Neural progenitor cell (in vitro differentiated cells): ENCODE measurements around the gene IL22RA2. TPM values are rescaled to one million over a fixed set of nuclear protein-coding genes. Genes with fewer than 3 reads are reported as not detected.

Experiments
- DNase-seq: peaks from one replicate; pipeline ENCODE4 v3.0.0-alpha.2; 2016; ENCODE audit warnings: low spot score
- H2AFZ ChIP-seq: fragments of 200-600 bp; sonication (generic); replicated peaks from 2 replicates; pipeline ENCODE4 v1.6.1; 2016; ENCODE audit warnings: antibody characterized with exemption
- H3F3A ChIP-seq: fragments of 200-600 bp; sonication (generic); 2 replicates; pipeline ENCODE4 v1.6.1; 2016; ENCODE audit warnings: antibody characterized with exemption, low read depth
- H3K27ac ChIP-seq: fragments of 200-600 bp; sonication (generic); 2 replicates; pipeline ENCODE4 v1.5.1; 2016; ENCODE audit warnings: mild to moderate bottlenecking
- H3K27me3 ChIP-seq: fragments of 200-600 bp; sonication (generic); 2 replicates; pipeline ENCODE4 v1.6.1; 2016; ENCODE audit warnings: mild to moderate bottlenecking, moderate library complexity
- H3K36me3 ChIP-seq: fragments of 200-600 bp; sonication (generic); 2 replicates; pipeline ENCODE4 v1.5.1; 2016
- H3K4me1 ChIP-seq: fragments of 200-600 bp; sonication (generic); 2 replicates; pipeline ENCODE4 v1.6.1; 2016; ENCODE audit warnings: mixed run types
- H3K4me2 ChIP-seq: fragments of 200-600 bp; sonication (generic); 2 replicates; pipeline ENCODE4 v1.6.1; 2016
- H3K4me3 ChIP-seq: fragments of 200-600 bp; sonication (generic); 2 replicates; pipeline ENCODE4 v1.5.1; 2016
- H3K79me2 ChIP-seq: fragments of 200-600 bp; sonication (generic); 2 replicates; pipeline ENCODE4 v1.6.1; 2016; ENCODE audit warnings: low read depth
- H3K9ac ChIP-seq: fragments of 200-600 bp; sonication (generic); 2 replicates; pipeline ENCODE4 v1.6.1; 2016
- H3K9me3 ChIP-seq: fragments of 200-600 bp; sonication (generic); 2 replicates; pipeline ENCODE4 v1.5.1; 2016; ENCODE audit warnings: low read depth
- H4K20me1 ChIP-seq: fragments of 200-600 bp; sonication (generic); 2 replicates; pipeline ENCODE4 v1.6.1; 2016; ENCODE audit warnings: low read depth
- H3K27ac Mint-ChIP-seq: 3 replicates; pipeline ENCODE4 v1.8.0; 2021; ENCODE audit warnings: mixed read lengths
- H3K27me3 Mint-ChIP-seq: 2 replicates; pipeline ENCODE4 v1.8.0; 2022; ENCODE audit warnings: low read depth, mild to moderate bottlenecking, inconsistent platforms, moderate library complexity, mixed read lengths; ENCODE audit not compliant: insufficient read depth
- H3K36me3 Mint-ChIP-seq: 3 replicates; pipeline ENCODE4 v1.8.0; 2021; ENCODE audit warnings: mixed read lengths
- H3K4me1 Mint-ChIP-seq: 3 replicates; pipeline ENCODE4 v1.8.0; 2021; ENCODE audit warnings: mixed read lengths
- H3K4me3 Mint-ChIP-seq: 3 replicates; pipeline ENCODE4 v1.8.0; 2021; ENCODE audit warnings: mild to moderate bottlenecking, moderate library complexity, mixed read lengths
- H3K9me3 Mint-ChIP-seq: 3 replicates; pipeline ENCODE4 v1.8.0; 2020; ENCODE audit warnings: mixed read lengths
- EZH2 ChIP-seq: fragments of 200-600 bp; sonication (generic); IDR thresholded peaks from 2 replicates; pipeline ENCODE4 v1.6.1; 2017; ENCODE audit warnings: antibody characterized with exemption, mild to moderate bottlenecking, moderate library complexity
- EZH2phosphoT487 ChIP-seq: fragments of 200-600 bp; sonication (generic); IDR thresholded peaks from 2 replicates; pipeline ENCODE4 v1.6.1; 2017; ENCODE audit warnings: antibody characterized with exemption
- total RNA-seq: library from RNA; depleted of rRNA; stranded (reverse); fragments of >200 nt; gene quantifications from 2 replicates; pipeline ENCODE4 v1.2.3, GENCODE V29; 2015; ENCODE audit warnings: low replicate concordance
- TF ChIP-seq, protein P1 (sequence below): fragments of 200-600 bp; sonication (generic); IDR thresholded peaks from 2 replicates; pipeline ENCODE4 v1.5.1; 2017; ENCODE audit warnings: antibody characterized with exemption, mild to moderate bottlenecking

The IL22RA2 gene
- total RNA-seq, 1 donor from 2014 or later = not detected

DNA sequence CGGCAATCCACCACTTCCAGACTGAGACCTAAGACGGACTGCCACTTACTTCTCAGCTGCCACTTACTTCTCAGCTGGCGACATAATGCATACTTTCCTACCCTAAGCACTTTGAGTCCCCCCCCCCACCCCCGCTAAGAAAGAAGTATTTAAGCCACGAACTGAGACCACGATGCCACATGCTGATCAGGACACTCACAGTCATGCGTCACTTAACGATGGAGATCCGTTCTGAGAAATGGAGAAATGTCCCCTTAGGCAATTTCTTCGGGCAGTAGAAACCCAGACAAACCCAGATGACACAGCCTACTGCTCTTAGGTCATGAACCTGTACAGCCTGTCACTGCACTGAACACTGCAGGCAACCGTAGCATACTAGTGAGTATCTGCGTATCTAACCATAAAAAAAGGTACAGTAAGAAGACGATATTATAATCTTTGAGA is 45.1 kb upstream of the IL22RA2 start:
- Mint-ChIP-seq H3K4me3 (peak overlapping the region; percentile 96), H3K4me1 (peaks cover 27% of the 10 kb centered on the region), H3K36me3 (peaks cover 12% of the 10 kb centered on the region), H3K27ac (peak overlapping the region; percentile 95), H3K9me3 (peaks cover 3% of the 10 kb centered on the region), H3K27me3 (no peaks in the 10 kb centered on the region)
- H3F3A ChIP-seq = no peaks in the 10 kb centered on the region
- H2AFZ ChIP-seq = peak overlapping the region; percentile 92
- H4K20me1 ChIP-seq = peaks cover 29% of the 10 kb centered on the region
- DNase-seq = peak; percentile 18
- H3K79me2 ChIP-seq = peaks cover 56% of the 10 kb centered on the region
- H3K9ac ChIP-seq = peak overlapping the region; percentile 74
- no peak overlapping the region for H3K27ac ChIP-seq
- H3K9me3 ChIP-seq = no peaks in the 10 kb centered on the region
- no peaks in the 10 kb centered on the region for H3K27me3 ChIP-seq
- peak overlapping the region; percentile 85 for H3K4me2 ChIP-seq
- H3K4me1 ChIP-seq = peaks cover 9% of the 10 kb centered on the region
- no peaks in the 10 kb centered on the region for H3K36me3 ChIP-seq
- TF ChIP-seq, protein P1, sequence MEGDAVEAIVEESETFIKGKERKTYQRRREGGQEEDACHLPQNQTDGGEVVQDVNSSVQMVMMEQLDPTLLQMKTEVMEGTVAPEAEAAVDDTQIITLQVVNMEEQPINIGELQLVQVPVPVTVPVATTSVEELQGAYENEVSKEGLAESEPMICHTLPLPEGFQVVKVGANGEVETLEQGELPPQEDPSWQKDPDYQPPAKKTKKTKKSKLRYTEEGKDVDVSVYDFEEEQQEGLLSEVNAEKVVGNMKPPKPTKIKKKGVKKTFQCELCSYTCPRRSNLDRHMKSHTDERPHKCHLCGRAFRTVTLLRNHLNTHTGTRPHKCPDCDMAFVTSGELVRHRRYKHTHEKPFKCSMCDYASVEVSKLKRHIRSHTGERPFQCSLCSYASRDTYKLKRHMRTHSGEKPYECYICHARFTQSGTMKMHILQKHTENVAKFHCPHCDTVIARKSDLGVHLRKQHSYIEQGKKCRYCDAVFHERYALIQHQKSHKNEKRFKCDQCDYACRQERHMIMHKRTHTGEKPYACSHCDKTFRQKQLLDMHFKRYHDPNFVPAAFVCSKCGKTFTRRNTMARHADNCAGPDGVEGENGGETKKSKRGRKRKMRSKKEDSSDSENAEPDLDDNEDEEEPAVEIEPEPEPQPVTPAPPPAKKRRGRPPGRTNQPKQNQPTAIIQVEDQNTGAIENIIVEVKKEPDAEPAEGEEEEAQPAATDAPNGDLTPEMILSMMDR = no peak
- TF ChIP-seq EZH2 = no peak
- no peak for TF ChIP-seq EZH2phosphoT487
- H3K4me3 ChIP-seq = peak overlapping the region; percentile 88

DNA sequence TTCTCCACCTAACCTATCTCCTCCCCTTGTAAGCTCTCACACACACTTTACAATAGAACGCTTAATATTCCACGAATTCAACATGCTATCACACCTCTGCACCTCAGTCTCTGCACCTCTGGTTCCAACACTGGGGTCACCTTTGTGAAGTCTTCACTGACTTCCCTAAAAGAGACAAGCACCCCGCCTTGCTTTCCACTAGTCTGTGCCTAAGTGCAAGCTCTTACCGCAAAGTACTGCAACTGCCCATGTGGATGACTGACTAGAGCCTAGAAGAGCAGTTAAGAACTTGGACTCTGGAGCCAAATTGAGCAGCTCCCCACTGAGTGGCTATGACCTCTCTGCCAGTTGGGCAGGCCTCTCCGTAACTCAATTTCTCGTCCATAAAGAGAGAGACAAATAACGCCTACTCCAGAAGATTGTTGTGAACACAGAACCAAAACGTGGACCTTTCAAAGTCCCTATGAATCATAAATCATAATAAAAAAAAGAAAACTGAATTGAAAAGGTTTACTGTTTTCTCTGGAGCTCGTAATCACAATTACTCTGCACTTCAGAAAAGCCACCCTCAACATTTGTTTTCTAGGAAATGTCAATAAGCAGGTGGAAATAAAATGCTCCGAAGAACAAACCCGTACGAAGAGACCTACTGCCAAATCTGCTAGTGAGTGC is 44.5 kb upstream of the IL22RA2 start:
- Histone ChIP-seq H3K27me3 (no peaks in the 10 kb centered on the region), H3K27ac (no peak overlapping the region), H3K4me1 (peaks cover 9% of the 10 kb centered on the region), H2AFZ (no peak overlapping the region), H3K4me2 (peak overlapping the region; percentile 85), H3K9ac (no peak overlapping the region), H3K79me2 (peaks cover 62% of the 10 kb centered on the region), H3K4me3 (peak overlapping the region; percentile 88), H3K9me3 (no peaks in the 10 kb centered on the region), H4K20me1 (peaks cover 29% of the 10 kb centered on the region), H3K36me3 (no peaks in the 10 kb centered on the region), H3F3A (no peaks in the 10 kb centered on the region)
- peaks cover 7% of the 10 kb centered on the region for H3K9me3 Mint-ChIP-seq
- no peaks in the 10 kb centered on the region for H3K27me3 Mint-ChIP-seq
- peaks cover 16% of the 10 kb centered on the region for H3K36me3 Mint-ChIP-seq
- TF ChIP-seq EZH2 (no peak), EZH2phosphoT487 (no peak)
- TF ChIP-seq, protein P1 = no peak
- peak overlapping the region; percentile 96 for H3K4me3 Mint-ChIP-seq
- no peak for DNase-seq
- H3K4me1 Mint-ChIP-seq = peaks cover 27% of the 10 kb centered on the region
- H3K27ac Mint-ChIP-seq = no peak overlapping the region

DNA sequence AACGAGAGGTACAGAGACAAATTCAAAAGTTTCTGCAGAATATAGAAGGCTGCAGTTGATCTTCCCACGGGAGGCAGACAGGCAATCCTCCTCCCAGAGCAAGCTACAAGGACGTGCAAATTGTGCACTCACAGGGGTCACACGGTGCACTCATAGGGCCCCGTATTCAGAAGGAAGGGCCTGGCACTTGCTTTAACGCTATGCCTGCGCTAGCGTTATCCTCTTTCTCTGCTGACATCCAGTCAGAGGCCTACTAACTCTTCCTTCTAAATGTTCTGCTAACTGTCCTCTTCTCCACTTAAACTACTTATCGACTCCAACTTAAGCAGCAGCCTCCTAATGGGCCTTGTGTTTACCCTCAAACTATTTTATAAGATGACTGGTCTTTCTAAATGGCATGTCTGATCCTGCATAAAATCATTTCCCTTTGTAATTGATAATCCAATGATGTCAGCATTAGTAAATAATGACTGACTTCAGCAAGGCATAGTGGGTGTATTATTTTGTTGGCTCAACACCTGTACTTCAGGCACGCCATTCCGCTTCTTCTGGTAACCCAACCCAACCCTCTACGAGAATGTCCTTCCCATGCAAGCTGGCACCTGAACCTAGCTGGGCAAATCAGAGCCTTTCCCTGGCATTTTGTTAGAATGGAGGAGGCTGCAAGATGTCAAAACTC is 43.6 kb upstream of the IL22RA2 start:
- Mint-ChIP-seq H3K36me3 (peaks cover 21% of the 10 kb centered on the region), H3K4me3 (peak overlapping the region; percentile 44), H3K4me1 (peaks cover 27% of the 10 kb centered on the region), H3K27ac (no peak overlapping the region), H3K9me3 (peaks cover 11% of the 10 kb centered on the region), H3K27me3 (peaks cover 2% of the 10 kb centered on the region)
- Histone ChIP-seq H3K4me3 (no peak overlapping the region), H3F3A (no peaks in the 10 kb centered on the region), H3K36me3 (no peaks in the 10 kb centered on the region), H3K79me2 (peaks cover 71% of the 10 kb centered on the region), H3K27me3 (no peaks in the 10 kb centered on the region), H3K27ac (no peak overlapping the region), H2AFZ (no peak overlapping the region), H4K20me1 (peaks cover 29% of the 10 kb centered on the region), H3K9me3 (no peaks in the 10 kb centered on the region), H3K4me1 (peaks cover 9% of the 10 kb centered on the region), H3K4me2 (no peak overlapping the region), H3K9ac (no peak overlapping the region)
- no peak for DNase-seq
- no peak for TF ChIP-seq EZH2
- no peak for TF ChIP-seq EZH2phosphoT487
- TF ChIP-seq, protein P1 = no peak
